T-cell (primary cell): ENCODE results near the gene SSC4D. TPM values are rescaled to one million over a fixed set of nuclear protein-coding genes. Genes with fewer than 3 reads are reported as not detected.
"Not testable (repeated sequence)": the region's sequence is repeated elsewhere in the genome, so short reads cannot be mapped to it uniquely, and the experiment has no call there.

ENCODE experiments used
- ATAC-seq, 4 experiments: fragments of 200-7000 bp in 3 of 4; fragments of 150-1000 bp in 1 of 4; cut with Tn5 transposase; replicated peaks in 1 of 4; 1 replicate in 3 of 4; 2 replicates in 1 of 4; pipeline ENCODE4 v1.10.0; 2021; ENCODE audit warnings: moderate library complexity in 3 of 4, mild to moderate bottlenecking in 2 of 4, moderate number of reproducible peaks in 1 of 4
- CTCF ChIA-PET, 2 donors: fragments of 300-600 bp; sonication (Branson Sonifier 250); formaldehyde crosslinking; loops; one replicate each; lab custom pipeline; 2022; ENCODE audit warnings: antibody characterized with exemption in 2 of 2; lab: Charles Lee
- POLR2A ChIA-PET, 2 donors: fragments of 300-600 bp; sonication (Branson Sonifier 250); formaldehyde crosslinking; loops; one replicate each; lab custom pipeline; 2022; ENCODE audit warnings: antibody characterized with exemption in 2 of 2; lab: Charles Lee
- DNase-seq, 35 experiments: peaks; one replicate each; pipeline versions ENCODE4 v3.0.0 to v3.0.0-alpha.2; 2013 to 2023
- H3K27ac ChIP-seq: one replicate; pipeline ENCODE4 v1.5.1; 2013; ENCODE audit warnings: low read length
- H3K27me3 ChIP-seq, 2 experiments: replicated peaks in 1 of 2; 1 replicate in 1 of 2; 2 replicates in 1 of 2; pipeline versions ENCODE4 v1.6.1 to v1.7.0; 2013; ENCODE audit warnings: low read length in 1 of 2, mixed read lengths in 1 of 2; ENCODE audit not compliant: control insufficient read depth in 2 of 2, insufficient read depth in 2 of 2; ENCODE audit errors: extremely low read depth in 1 of 2
- H3K36me3 ChIP-seq, 2 donors: 1 replicate in 1 of 2; 2 replicates in 1 of 2; pipeline versions ENCODE4 v1.6.1 to v1.7.0; 2013; ENCODE audit warnings: low read length in 1 of 2; ENCODE audit not compliant: control insufficient read depth in 2 of 2, insufficient read depth in 1 of 2; ENCODE audit errors: extremely low read depth in 1 of 2
- H3K4me1 ChIP-seq, 2 experiments: 1 replicate in 1 of 2; 2 replicates in 1 of 2; pipeline versions ENCODE4 v1.6.1 to v1.7.0; 2013; ENCODE audit warnings: low read length in 2 of 2, mixed read lengths in 1 of 2; ENCODE audit not compliant: insufficient read depth in 2 of 2, control insufficient read depth in 1 of 2; ENCODE audit errors: extremely low read depth in 1 of 2
- H3K4me3 ChIP-seq, 2 donors: 1 replicate in 1 of 2; 2 replicates in 1 of 2; pipeline versions ENCODE4 v1.5.1 to v1.7.0; 2013; ENCODE audit warnings: mild to moderate bottlenecking in 2 of 2, low read length in 1 of 2, moderate library complexity in 1 of 2; ENCODE audit not compliant: control insufficient read depth in 1 of 2; ENCODE audit errors: extremely low read depth in 1 of 2
- H3K9me3 ChIP-seq: 2 replicates; pipeline ENCODE4 v1.7.0; 2013
- H3K27ac Mint-ChIP-seq, 2 donors: one replicate each; pipeline ENCODE4 v1.8.0; 2020 to 2021; ENCODE audit warnings: mild to moderate bottlenecking in 2 of 2, mixed read lengths in 2 of 2
- H3K27me3 Mint-ChIP-seq, 2 donors: one replicate each; pipeline ENCODE4 v1.8.0; 2021 to 2022; ENCODE audit warnings: mixed read lengths in 2 of 2
- H3K36me3 Mint-ChIP-seq: one replicate; pipeline ENCODE4 v1.8.0; 2021; ENCODE audit warnings: mixed read lengths
- H3K4me1 Mint-ChIP-seq, 3 donors: one replicate each; pipeline ENCODE4 v1.8.0; 2020 to 2022; ENCODE audit warnings: mixed read lengths in 3 of 3, mild to moderate bottlenecking in 1 of 3
- H3K4me3 Mint-ChIP-seq, 3 donors: one replicate each; pipeline ENCODE4 v1.8.0; 2020 to 2022; ENCODE audit warnings: mild to moderate bottlenecking in 3 of 3, mixed read lengths in 3 of 3, moderate library complexity in 3 of 3
- H3K9me3 Mint-ChIP-seq, 3 donors: one replicate each; pipeline ENCODE4 v1.8.0; 2020 to 2022; ENCODE audit warnings: mixed read lengths in 3 of 3
- WGBS: methylation state at CpG from one replicate; pipeline ENCODE4 v1.1.5; 2013; ENCODE audit warnings: missing lambda C conversion rate; ENCODE audit not compliant: insufficient coverage; 5-methylcytosine and 5-hydroxymethylcytosine counted together
- total RNA-seq, 35 experiments: library from RNA in 6 of 35; stranded (reverse) in 6 of 35; fragments of 120-200 nt in 1 of 35; gene quantifications; one replicate each; pipeline versions ENCODE4 v1.2.1 to v1.2.4 and lab custom pipeline; 2013 to 2026

Gene SSC4D
- total RNA-seq, 5 donors from 2014 or later (not counting 1 experiment from before 2014, with no cell fraction given), result 0.20 to 0.76 (median 0.28) TPM; not detected in 2

- H3K4me3 ChIP-seq, result no peak overlapping the region
Observed at GRCh38 chr7:76428868-76429805, 19.6 kb upstream of the SSC4D start.

GRCh38 chr7:76428149-76428823, 18.8 kb upstream of the SSC4D start:
- no peaks in the 10 kb centered on the region for H3K27me3 Mint-ChIP-seq
- no peak for ATAC-seq
- no peaks in the 10 kb centered on the region for H3K9me3 Mint-ChIP-seq
- H3K4me1 Mint-ChIP-seq, result peaks cover 0 to 8% (median 6%) of the 10 kb centered on the region in 3 donors
- H3K27ac ChIP-seq, result no peak overlapping the region
- H3K27ac Mint-ChIP-seq, result no peak overlapping the region
- no peak overlapping the region for H3K4me3 Mint-ChIP-seq
- no peaks in the 10 kb centered on the region for H3K36me3 Mint-ChIP-seq
- DNase-seq, result no peak
- H3K27me3 ChIP-seq, result peaks cover 0 to 11% of the 10 kb centered on the region in 2 experiments
- no peaks in the 10 kb centered on the region for H3K9me3 ChIP-seq
- peaks cover 0 to 8% of the 10 kb centered on the region in 2 experiments for H3K4me1 ChIP-seq
- no peaks in the 10 kb centered on the region for H3K36me3 ChIP-seq
- CTCF ChIA-PET, result no interaction called here
- WGBS, result 96% methylated on average over 7 of the region's 13 CpGs
- POLR2A ChIA-PET, result no interaction called here
- H3K4me3 ChIP-seq, result no peak overlapping the region

More at GRCh38 chr7:76428868-76429805, 19.6 kb upstream of the SSC4D start:
- Histone ChIP-seq H3K27me3 (peaks cover 0 to 7% of the 10 kb centered on the region in 2 experiments), H3K4me1 (peaks cover 0 to 8% of the 10 kb centered on the region in 2 experiments), H3K36me3 (no peaks in the 10 kb centered on the region), H3K27ac (no peak overlapping the region), H3K9me3 (no peaks in the 10 kb centered on the region)
- no peak overlapping the region for H3K27ac Mint-ChIP-seq
- no peak overlapping the region for H3K4me3 Mint-ChIP-seq
- ATAC-seq (no peak), DNase-seq (peak in 1 of 35 experiments; percentile 20)
- H3K27me3 Mint-ChIP-seq, result no peaks in the 10 kb centered on the region
- H3K9me3 Mint-ChIP-seq, result no peaks in the 10 kb centered on the region
- POLR2A ChIA-PET, result no interaction called here
- CTCF ChIA-PET, result interaction anchor here in 1 of 2 donors (0.6 kb wide), 1 partner anchor 919 kb away, joined by 4 read pairs; no protein-coding TSS in a partner anchor
- WGBS, result 90% methylated on average over 15 of the region's 18 CpGs
- peaks cover 0 to 8% (median 6%) of the 10 kb centered on the region in 3 donors for H3K4me1 Mint-ChIP-seq
- no peaks in the 10 kb centered on the region for H3K36me3 Mint-ChIP-seq

GRCh38 chr7:76427635-76428034, 18.1 kb upstream of the SSC4D start:
- peaks cover 0 to 3% of the 10 kb centered on the region in 2 donors for H3K27me3 Mint-ChIP-seq
- Histone ChIP-seq H3K4me1 (peaks cover 0 to 8% of the 10 kb centered on the region in 2 experiments), H3K9me3 (no peaks in the 10 kb centered on the region), H3K36me3 (no peaks in the 10 kb centered on the region), H3K4me3 (no peak overlapping the region), H3K27me3 (peaks cover 0 to 11% of the 10 kb centered on the region in 2 experiments), H3K27ac (no peak overlapping the region)
- ChIA-PET POLR2A (no interaction called here), CTCF (interaction anchor here in 1 of 2 donors (0.6 kb wide), 1 partner anchor 9 kb away, joined by 5 read pairs; no protein-coding TSS in a partner anchor)
- DNase-seq (no peak), ATAC-seq (no peak)
- 86% methylated on average over 2 of the region's 5 CpGs for WGBS
- no peaks in the 10 kb centered on the region for H3K9me3 Mint-ChIP-seq
- peaks cover 0 to 8% (median 6%) of the 10 kb centered on the region in 3 donors for H3K4me1 Mint-ChIP-seq
- H3K36me3 Mint-ChIP-seq, result no peaks in the 10 kb centered on the region
- H3K27ac Mint-ChIP-seq, result no peak overlapping the region
- H3K4me3 Mint-ChIP-seq, result no peak overlapping the region

- peaks cover 0 to 6% of the 10 kb centered on the region in 2 donors for H3K27me3 Mint-ChIP-seq
- Histone ChIP-seq H3K36me3 (no peaks in the 10 kb centered on the region), H3K27ac (no peak overlapping the region), H3K9me3 (no peaks in the 10 kb centered on the region), H3K4me3 (no peak overlapping the region), H3K4me1 (peaks cover 0 to 8% of the 10 kb centered on the region in 2 experiments), H3K27me3 (peaks cover 0 to 17% of the 10 kb centered on the region in 2 experiments)
- no peaks in the 10 kb centered on the region for H3K36me3 Mint-ChIP-seq
- ATAC-seq, result no peak
- CTCF ChIA-PET, result interaction anchor here in 1 of 2 donors (0.6 kb wide), 1 partner anchor 54 kb away, joined by 3 read pairs; no protein-coding TSS in a partner anchor
- no peak for DNase-seq
- H3K9me3 Mint-ChIP-seq, result no peaks in the 10 kb centered on the region
- H3K4me1 Mint-ChIP-seq, result peaks cover 0 to 8% (median 6%) of the 10 kb centered on the region in 3 donors
- POLR2A ChIA-PET, result no interaction called here
- WGBS, result 93% methylated on average over 3 of the region's 4 CpGs
- H3K4me3 Mint-ChIP-seq, result no peak overlapping the region
- H3K27ac Mint-ChIP-seq, result no peak overlapping the region
Observed at GRCh38 chr7:76426246-76426645, 16.7 kb upstream of the SSC4D start.

- H3K4me1 Mint-ChIP-seq, CTCF ChIA-PET, H3K4me3 ChIP-seq, H3K9me3 Mint-ChIP-seq, DNase-seq, H3K4me3 Mint-ChIP-seq, ATAC-seq, H3K4me1 ChIP-seq, H3K36me3 ChIP-seq, H3K27ac ChIP-seq, H3K36me3 Mint-ChIP-seq, H3K27me3 Mint-ChIP-seq, H3K9me3 ChIP-seq, H3K27ac Mint-ChIP-seq: not testable (repeated sequence)
- peaks cover 0 to 17% of the 10 kb centered on the region in 2 experiments for H3K27me3 ChIP-seq
- 100% methylated on average over 1 of the region's 4 CpGs for WGBS
- POLR2A ChIA-PET, result interaction anchor here in 1 of 2 donors (0.7 kb wide), 1 partner anchor 142 kb away, joined by 6 read pairs; no protein-coding TSS in a partner anchor
Observed at GRCh38 chr7:76425558-76425957, 16.1 kb upstream of the SSC4D start.

- peak overlapping the region in 1 of 2 donors; percentile 22 for H3K27ac Mint-ChIP-seq
Observed at GRCh38 chr7:76425156-76425555, 15.7 kb upstream of the SSC4D start.

More at GRCh38 chr7:76425156-76425555, 15.7 kb upstream of the SSC4D start:
- Mint-ChIP-seq H3K36me3 (no peaks in the 10 kb centered on the region), H3K27me3 (peaks cover 0 to 7% of the 10 kb centered on the region in 2 donors), H3K9me3 (no peaks in the 10 kb centered on the region), H3K4me3 (no peak overlapping the region), H3K4me1 (peaks cover 1 to 8% (median 6%) of the 10 kb centered on the region in 3 donors)
- H3K9me3 ChIP-seq, result no peaks in the 10 kb centered on the region
- no peak overlapping the region for H3K27ac ChIP-seq
- H3K4me1 ChIP-seq, result peaks cover 0 to 8% of the 10 kb centered on the region in 2 experiments
- POLR2A ChIA-PET, result interaction anchor here in 1 of 2 donors (0.7 kb wide), 1 partner anchor 141 kb away, joined by 6 read pairs; no protein-coding TSS in a partner anchor
- WGBS, result 79% methylated on average over 5 of the region's 9 CpGs
- CTCF ChIA-PET, result no interaction called here
- DNase-seq (no peak), ATAC-seq (no peak)
- H3K36me3 ChIP-seq, result no peaks in the 10 kb centered on the region
- no peak overlapping the region for H3K4me3 ChIP-seq
- peaks cover 0 to 17% of the 10 kb centered on the region in 2 experiments for H3K27me3 ChIP-seq
